ENCODE results near the gene BAG5. TPM values are rescaled to one million over a fixed set of nuclear protein-coding genes. Genes with fewer than 3 reads are reported as not detected.

The BAG5 gene
- total RNA-seq, 1 donor from 2014 or later = 14.3 TPM

DNA sequence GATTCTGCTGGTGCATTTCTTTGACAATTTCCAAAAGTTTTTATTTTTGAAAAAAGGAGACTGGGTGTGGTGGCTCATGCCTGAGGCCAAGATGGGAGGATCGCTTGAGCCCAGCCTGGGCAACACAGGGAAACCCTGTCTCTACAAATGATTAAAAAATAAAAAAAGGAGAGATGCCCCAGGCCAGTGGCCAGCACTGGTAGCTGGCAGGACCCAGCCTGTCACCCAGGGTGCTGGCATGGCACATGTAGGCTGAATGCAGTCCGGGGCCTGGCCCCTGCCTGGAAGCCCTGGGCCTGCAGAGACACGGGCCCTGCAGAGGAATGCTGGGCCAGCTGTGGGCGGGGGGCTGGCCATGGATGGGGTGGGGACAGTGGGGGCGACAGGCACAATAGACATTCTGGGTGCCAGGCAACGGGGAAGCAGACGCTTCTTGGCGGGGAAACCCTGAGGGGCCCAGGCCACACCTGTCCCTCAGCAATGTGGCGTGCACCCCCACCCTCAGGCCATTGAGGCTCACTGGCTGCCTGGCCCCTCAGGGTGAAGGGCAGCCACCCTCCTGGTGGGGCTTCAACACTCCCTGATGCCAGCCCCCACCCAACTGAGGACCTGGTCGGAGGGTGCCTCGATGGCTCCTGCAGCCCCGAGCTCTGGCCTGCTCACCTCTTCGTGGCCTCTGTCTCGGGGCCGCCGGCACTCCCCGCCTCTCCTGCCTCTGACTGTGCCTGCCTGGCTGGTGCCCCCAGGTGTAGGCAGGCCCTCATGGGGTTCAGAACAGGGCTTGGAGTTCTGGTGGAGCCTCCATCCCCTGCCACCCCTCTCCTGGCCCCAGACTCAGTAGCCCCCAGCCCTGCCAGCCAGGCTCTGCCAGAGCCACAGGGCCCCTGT is 21.4 kb downstream of the BAG5 start:
- intact Hi-C loops (cut with DNase I) = no loop called here
- DNase-seq (peak; percentile 40), ATAC-seq (ENCODE audit: poor library complexity) (no peak)

DNA sequence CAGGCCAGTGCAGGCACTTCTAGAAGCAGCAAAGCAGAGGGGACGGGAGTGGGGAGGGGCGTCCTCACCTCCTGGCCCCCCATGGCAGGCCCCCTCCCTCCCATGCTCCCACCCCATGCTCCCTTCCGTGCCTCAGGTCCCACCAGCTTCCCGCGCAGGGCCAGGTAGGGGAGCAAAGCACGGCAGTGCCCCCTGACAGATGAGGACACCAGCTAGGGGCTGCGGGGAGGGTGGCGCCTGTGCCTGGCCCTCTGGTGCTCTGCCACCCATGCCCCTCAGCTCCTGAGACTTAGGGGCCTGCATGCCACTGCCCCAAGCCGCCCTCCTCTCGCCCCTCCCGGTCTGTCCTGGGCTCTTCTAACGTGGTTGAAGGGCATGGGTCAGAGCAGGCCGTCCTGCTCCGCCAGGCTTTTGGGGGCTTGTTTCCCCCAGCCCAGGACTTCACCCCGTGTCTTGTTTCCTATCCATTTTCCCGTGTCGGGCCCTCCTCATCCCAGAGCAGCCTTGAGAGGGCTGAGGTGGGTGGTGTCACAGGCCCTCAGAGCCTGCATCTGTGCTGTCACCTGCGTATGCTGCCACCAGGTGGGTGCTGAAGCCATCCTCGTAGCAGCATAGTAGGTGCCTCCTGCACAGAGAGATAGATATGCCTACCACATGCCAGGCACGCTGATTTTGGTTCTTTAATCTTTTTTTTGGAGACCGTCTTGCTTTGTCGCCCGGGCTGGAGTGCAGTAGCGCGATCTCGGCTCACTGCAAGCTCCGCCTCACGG is 23.2 kb downstream of the BAG5 start:
- DNase-seq (peak; percentile 24), ATAC-seq (ENCODE audit: poor library complexity) (peak; percentile 2)
- intact Hi-C loops (cut with DNase I) = no loop called here

DNA sequence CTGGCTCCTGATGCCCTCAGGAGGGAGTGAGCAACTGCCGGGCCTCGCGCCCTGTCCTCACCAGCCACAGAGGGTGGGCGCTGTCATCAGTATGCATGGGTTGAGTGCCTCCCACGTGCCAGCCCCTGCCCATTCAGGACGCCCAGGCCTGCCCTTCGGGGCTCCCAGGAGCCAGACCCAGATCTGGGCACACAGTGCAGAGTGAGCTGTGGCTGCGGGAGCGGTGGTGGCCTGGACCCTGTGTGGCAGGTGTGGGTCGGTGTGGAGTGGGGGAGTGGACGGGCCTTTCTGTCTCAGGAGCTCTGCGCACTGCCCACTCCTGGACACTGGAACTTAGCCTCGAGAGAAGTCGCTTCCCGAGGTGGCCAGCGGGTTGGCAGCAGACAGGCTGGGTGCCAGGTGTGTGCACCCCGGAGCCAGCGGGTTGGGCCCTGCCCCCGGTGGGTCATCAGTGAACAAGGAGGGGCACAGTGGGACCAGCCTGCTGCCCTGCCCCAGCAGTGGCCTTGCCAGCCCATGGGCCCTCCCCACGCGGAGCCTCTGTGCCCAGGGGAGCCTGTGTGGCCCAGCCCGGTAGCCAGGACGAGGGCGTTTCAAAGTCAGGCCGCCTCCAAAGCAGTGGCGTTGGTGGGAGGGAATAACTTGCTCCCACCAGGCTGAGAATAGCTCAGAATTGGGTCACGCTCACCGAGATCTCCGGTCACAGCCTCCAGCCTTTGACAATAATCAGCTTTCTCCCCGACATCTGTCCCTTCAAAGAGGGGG is 24.0 kb downstream of the BAG5 start:
- peak; percentile 55 for ATAC-seq (ENCODE audit: poor library complexity)
- intact Hi-C loops (cut with DNase I) = no loop called here
- peak; percentile 59 for DNase-seq

DNA sequence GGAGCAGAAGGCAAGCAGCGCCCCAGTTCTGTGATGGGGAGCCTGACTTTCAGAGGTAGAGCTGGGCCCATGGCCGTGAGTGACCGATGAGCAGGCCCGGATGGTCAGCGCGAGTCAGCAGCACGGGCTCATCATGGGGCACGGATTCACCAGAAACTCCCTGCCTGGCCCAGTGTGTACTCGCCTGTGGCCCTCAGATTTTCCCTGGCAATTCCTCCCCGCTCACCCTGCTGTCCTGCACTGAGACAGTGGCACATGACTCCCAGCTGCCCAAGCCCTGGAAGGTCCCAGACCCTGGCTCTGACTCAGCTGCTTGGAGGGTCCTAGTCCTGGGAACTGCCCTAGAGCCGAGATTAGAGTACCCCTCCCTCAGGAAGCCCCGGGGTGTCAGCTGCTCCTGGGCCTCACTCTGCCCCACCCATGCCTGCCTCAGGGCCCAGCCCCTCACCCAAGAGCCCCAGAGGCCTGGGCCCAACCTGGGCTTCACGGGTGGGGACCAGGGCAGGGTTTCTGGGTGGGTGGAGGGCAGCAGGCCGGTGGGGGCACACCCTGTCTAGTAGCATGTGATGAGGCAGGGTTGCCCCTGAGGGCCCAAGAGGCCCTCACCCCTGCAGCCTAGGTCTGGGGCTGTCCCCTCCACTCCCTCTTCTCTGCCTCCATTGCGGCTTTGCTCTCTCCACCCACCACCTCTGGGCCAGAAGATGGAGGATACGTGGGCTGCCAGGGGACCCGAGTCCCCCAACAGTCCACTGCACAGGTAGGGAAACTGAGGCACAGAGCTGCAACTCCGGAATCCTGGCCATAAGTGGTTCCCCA is 25.1 kb downstream of the BAG5 start:
- DNase-seq (peak; percentile 37), ATAC-seq (ENCODE audit: poor library complexity) (no peak)
- intact Hi-C loops (cut with DNase I) = no loop called here

DNA sequence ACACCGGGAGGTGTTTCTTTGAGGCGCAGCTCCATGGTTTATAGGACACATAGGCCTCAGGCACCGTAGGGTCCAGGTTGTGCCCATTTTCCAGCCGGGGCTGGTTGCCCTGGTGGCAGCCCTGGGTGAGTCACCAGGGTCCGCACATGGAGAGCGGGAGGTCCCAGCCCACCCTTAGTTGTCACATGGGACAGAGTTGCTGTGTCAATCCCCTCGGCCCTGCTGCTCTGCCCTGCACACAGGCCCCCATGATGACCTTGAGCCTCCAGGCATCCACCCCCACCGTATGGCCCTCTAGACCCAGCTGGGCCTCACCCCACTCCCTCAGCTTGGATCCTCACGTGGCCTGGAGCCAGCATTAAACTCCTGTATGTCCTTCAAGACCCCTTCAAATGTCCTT is 25.8 kb downstream of the BAG5 start:
- intact Hi-C loops (cut with DNase I) = no loop called here
- DNase-seq (peak; percentile 39), ATAC-seq (ENCODE audit: poor library complexity) (no peak)

DNA sequence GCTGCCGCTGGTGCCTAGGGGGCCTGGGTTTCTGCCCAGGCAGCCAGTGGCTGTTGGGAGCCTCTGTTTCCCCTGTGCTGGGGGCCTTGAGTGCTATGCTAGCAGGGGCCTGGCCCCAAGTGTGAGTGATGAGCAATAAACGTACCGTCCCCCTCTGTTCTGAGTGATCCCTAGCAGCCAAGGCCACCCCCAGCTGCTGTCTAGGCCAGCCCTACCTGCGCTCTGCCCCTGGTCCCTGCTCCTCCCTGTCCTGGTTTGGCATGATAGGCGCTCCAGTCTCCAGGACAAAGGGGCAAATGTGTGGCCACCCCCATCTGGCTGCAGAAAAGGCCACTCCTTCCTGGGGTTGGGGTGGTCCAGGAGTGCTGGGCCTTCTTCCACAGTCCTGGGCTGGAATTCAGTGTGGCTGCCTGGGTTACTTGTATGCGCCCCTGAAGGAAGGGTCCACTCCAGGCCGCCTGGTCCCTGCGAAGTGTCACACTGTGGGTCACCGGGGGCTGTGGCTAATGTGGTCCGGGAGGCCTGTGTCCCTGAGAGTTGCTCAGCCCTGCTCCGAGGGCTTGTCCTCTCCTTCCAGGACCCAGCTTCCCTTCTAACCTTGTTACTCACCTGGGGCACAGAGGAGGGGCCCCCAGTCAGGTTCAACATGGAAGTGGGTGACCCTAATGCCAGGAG is 26.4 kb downstream of the BAG5 start:
- intact Hi-C loops (cut with DNase I) = no loop called here
- DNase-seq (peak; percentile 29), ATAC-seq (ENCODE audit: poor library complexity) (no peak)

DNA sequence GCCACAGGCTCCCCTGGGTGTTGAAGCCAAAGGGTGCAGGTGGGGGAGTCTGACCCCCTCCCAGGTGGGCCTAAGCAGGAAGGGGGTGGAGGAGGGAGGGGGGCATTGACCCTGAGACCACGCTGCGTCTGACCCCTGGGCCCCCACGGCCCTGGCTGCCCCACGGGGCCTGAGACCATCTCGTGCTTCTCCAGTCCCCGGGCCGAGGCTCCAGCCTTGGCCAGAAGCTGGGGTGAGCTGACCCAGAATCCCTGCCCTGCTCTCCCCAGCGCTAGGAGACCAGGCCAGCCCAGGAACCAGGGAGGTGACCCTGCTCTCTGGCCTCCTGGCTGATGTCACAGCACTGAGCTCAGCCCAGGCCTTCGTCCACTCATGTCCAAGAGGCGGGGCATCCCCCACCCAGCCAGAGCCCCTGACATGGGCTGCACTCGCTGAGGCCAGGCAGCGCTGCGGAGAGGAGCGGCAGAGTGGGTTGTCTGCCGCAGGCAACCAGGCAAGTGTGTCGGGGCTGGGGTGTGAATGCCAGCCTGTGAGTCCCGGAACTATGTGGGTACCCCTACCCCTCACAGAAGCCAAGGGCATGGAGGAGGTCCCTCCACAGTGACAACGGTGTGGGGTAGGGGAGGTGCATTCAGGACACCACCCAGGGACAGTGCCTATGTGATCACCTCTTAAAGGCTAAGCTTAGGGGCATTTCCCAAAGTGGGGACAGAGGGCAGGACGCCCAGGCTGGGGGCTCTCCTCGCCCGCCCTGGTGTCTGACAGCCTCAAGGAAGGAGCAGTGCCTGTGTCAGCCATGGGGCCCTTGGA is 27.2 kb downstream of the BAG5 start:
- ATAC-seq (ENCODE audit: poor library complexity) = no peak
- DNase-seq = peak; percentile 58
- intact Hi-C loops (cut with DNase I) = no loop called here

DNA sequence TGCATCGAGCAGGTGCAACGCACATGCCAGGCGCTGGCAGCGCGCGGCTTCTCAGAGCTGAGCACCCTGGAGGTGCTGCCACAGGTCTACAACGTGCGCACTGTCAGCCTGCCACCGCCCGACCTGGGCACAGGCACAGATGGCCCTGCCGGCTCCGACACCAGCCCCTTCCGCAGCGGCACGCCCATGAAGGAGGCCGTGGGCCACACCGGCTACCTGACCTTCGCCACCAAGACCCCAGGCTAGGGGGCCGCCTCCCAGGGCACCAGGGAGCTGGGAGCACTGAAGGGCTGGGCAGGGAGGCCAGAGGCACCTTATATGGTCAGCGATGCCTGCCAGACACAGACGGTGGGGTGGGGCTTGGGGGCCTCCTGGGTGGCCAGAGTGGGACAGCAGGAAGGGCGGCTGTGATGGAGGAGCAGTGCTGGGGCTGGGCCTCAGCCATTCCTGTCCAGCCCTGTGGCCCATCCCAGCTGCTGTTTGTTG is 27.8 kb downstream of the BAG5 start:
- intact Hi-C loops (cut with DNase I) = no loop called here

DNA sequence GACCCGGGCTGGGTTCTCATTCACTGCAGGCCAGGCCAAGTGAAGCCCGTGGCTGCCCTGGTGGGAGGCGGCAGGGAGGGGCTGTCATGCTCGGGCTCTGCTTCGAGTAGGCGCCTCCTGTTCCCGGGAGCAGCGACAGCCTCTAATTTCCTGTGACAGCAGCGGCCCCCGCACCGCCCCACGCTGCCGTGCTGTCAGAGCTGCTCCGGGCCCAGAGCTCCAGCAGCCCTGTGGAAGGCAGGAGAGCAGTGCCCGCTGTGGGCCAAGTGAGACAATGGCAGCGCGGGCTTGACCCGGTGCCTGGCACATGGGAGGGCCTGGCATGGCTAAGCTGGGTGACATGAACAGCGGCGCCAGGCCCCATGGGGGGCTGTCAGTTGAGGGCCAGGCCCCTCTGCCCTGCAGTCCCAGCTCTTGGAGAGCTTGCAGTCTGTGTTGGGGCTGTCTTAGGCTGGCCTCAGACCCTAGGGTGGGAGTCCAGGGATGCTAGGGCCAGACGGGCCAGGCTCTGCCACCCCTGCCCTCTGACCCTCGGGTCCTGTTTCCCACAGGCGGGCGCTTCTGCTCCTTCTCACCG is 28.4 kb downstream of the BAG5 start:
- DNase-seq = no peak

More for the DNA sequence above, 27.8 kb downstream of the BAG5 start:
- ATAC-seq (ENCODE audit: poor library complexity) (no peak), DNase-seq (no peak)

DNA sequence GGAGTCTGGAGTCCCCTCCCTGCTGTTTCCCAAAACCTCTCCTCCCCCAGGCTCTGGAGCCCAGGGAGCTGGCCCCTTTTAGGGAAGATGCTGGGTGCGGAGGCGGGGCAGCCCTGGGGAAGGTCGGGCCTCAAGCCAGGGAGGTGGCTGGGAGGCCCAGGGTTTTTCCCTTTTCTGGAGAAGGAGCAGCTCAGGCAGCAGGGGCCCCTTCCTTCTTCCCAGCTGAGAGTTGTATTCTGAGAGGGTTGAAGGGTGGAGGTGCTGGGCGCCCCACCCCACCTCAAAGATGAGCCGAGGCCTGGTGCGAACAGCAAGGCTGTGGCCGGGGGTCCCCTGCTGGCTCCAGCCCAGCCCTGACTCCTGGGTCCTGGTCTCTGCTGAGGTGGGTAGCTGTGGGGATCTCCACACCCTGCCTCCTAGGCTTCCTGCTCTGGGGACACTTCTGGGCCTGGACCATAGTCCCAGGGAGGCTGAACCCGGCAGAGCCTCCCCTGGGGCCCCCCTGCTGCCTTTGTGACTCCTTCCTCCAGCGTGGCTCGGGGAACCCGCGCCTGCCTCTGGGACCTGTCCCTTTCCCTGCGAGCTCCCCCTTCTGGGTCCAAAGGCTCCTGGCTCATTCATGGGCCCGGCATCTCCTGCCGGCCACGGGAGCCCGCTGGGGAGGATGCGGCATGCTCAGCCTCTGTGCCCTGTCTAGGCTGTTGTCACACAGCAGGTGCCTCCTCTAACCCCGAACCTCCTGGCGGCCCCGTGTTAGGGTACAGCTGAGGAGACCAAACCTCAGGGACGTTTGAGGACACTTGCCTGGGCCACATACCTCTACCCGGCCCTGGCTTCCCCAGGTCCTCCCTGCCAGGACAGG is 29.1 kb downstream of the BAG5 start:
- DNase-seq = peak; percentile 38
- intact Hi-C loops (cut with DNase I) = no loop called here
- no peak for ATAC-seq (ENCODE audit: poor library complexity)

More for the DNA sequence above, 28.4 kb downstream of the BAG5 start:
- no peak for ATAC-seq (ENCODE audit: poor library complexity)
- intact Hi-C loops (cut with DNase I) = no loop called here

DNA sequence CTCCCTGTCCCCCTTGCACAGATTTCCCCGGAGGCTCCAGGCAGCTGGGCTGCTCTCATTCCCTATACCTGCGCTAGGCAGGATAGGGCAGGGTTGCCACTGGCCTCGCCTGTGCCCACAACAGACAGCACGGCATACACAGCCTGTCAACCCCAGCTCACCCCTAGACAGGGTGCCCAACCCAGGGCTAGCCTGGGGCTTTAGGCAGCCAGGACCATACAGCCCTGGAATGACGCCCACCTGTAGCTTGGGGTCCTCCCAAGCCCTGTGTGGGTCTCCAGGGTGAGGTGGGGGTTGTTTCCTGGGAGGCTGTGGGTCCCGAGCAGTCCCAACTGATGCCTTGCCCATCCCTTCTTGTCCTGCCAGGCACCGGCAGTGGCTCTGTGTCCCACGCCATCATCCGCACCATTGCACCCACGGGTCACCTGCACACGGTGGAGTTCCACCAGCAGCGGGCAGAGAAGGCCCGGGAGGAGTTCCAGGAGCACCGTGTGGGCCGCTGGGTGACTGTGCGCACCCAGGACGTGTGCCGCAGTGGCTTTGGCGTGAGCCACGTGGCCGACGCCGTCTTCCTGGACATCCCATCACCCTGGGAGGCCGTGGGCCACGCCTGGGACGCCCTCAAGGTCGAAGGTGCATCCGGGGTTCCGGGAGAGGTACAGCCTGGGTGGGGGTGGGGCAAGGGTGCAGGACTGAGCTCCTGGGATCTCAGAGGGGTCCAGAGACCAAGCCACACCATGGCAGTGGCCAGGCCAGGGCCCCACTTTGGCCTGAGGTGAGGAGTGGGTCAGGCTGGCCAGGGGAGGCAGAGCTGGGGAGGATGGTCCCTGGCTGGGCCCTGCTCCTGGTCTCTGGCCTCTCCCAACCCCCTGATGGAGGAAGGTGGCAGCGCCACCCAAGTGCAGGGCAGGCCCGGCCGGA is 30.0 kb downstream of the BAG5 start:
- intact Hi-C loops (cut with DNase I) = no loop called here
- no peak for ATAC-seq (ENCODE audit: poor library complexity)
- DNase-seq = no peak

DNA sequence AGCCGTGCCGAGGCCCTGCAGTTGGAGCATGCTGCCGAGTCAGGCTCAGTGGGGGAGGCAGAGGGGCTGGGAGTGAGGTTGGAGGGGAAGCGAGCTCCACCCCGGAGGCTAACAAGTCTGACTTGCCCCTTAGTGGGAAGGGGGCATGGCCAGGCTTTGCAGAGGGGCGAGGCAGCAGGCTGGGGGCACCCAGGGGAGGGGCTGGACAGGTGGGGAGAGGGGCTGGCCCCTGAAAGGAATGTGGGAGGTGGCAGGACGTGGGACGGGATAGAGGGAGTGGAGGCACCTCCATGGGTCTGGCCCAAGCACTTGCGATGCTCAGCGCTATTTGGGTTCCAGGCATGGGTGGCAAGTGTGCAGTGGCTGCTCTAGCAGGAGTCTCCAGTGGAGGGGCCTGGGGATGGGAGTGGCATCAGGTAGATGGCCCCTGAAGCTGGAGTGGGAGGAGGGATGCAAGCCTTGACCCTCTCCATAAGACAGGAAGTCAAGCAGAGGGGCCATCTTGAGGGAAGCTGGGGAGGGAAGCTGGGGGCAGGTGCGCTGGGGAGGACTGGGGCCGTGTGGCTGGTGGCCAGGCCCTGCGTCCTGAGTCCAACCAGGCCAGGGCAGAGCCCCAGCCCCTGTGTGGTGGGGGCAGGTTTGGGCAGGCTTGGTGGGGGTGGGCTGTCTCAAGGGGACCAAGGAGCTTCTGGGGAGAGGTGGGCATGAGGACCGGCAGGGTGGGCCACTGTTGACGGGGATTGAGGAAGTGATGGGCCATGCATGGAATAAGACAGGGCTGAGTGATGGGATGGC is 30.8 kb downstream of the BAG5 start:
- DNase-seq = no peak
- no peak for ATAC-seq (ENCODE audit: poor library complexity)
- intact Hi-C loops (cut with DNase I) = no loop called here

DNA sequence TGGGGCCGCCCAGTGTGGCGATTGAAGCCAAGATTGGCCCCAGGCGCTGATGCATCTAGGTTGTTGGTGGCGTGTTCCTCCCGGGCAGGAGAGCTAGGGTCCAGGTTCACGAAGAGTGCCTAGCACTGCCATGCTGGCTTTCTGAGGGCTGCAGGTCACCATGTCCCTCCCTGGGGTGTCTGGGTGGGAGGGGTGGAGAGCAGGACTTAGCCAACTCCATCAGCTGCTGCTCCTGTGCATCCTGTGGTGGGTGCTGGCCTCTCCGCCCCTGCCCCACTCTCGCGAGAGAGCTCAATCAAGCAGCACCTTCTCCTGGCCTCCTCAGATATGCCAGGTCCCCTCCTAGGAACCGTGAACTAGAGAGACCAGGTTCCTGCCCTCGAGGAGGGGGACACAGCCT is 31.6 kb downstream of the BAG5 start:
- no peak for ATAC-seq (ENCODE audit: poor library complexity)
- DNase-seq = no peak
- intact Hi-C loops (cut with DNase I) = no loop called here

DNA sequence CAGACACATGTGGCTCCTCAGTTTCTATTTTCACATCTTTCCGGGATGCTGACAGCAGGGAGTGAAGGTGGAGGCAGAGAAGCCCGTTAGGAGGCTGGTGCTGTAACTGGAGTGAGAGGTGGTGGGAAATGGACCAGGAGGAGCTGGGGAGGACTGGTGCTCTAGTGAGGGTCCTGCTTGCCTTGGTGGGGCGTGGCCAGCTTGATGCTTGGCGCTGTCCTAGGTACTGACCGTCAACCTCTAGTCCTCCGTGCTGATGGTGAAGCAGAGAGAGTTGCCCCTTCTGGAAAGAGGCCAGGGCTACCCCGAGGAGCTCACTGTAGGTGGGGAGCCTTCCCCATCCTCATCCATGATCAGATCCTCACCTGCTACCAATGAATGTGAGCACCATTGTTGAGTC is 32.1 kb downstream of the BAG5 start:
- intact Hi-C loops (cut with DNase I) = no loop called here
- no peak for ATAC-seq (ENCODE audit: poor library complexity)
- DNase-seq = no peak
